ENCODE measurements around the gene TEX2. TPM values are rescaled to one million over a fixed set of nuclear protein-coding genes. Genes with fewer than 3 reads are reported as not detected.
"Not testable (repeated sequence)": the region's sequence is repeated elsewhere in the genome, so short reads cannot be mapped to it uniquely, and the experiment has no call there.

Gene TEX2
- total and polyA plus RNA-seq, 2 donors, result 18.6 to 20.3 TPM

- H3K36me3 ChIP-seq (ENCODE audit: insufficient read depth); H3K4me3 ChIP-seq (ENCODE audit: low read depth, low read length); DNase-seq (ENCODE audit: extremely low spot score); H3K4me1 ChIP-seq (ENCODE audit: insufficient read depth); H3K27ac ChIP-seq (ENCODE audit: low read depth): not testable (repeated sequence)
Observed at GRCh38 chr17:64208656-64209055, 54.4 kb downstream of the TEX2 start.

GRCh38 chr17:64205804-64206203, 57.3 kb downstream of the TEX2 start:
- DNase-seq (ENCODE audit: extremely low spot score), result no peak
- no peak overlapping the region for H3K4me3 ChIP-seq (ENCODE audit: low read depth, low read length)
- WGBS, result 50% methylated on average over 2 of the region's 2 CpGs
- H3K4me1 ChIP-seq (ENCODE audit: insufficient read depth), result no peaks in the 10 kb centered on the region
- no peaks in the 10 kb centered on the region for H3K36me3 ChIP-seq (ENCODE audit: insufficient read depth)
- no peak overlapping the region for H3K27ac ChIP-seq (ENCODE audit: low read depth)

GRCh38 chr17:64203630-64204029, 59.4 kb downstream of the TEX2 start:
- DNase-seq (ENCODE audit: extremely low spot score), result no peak
- H3K27ac ChIP-seq (ENCODE audit: low read depth), result no peak overlapping the region
- WGBS, result 72% methylated on average over 4 of the region's 4 CpGs
- no peaks in the 10 kb centered on the region for H3K4me1 ChIP-seq (ENCODE audit: insufficient read depth)
- H3K36me3 ChIP-seq (ENCODE audit: insufficient read depth), result no peaks in the 10 kb centered on the region
- H3K4me3 ChIP-seq (ENCODE audit: low read depth, low read length), result no peak overlapping the region

GRCh38 chr17:64202683-64203344, 60.2 kb downstream of the TEX2 start:
- Histone ChIP-seq H3K36me3 (ENCODE audit: insufficient read depth) (no peaks in the 10 kb centered on the region), H3K4me3 (ENCODE audit: low read depth, low read length) (no peak overlapping the region), H3K4me1 (ENCODE audit: insufficient read depth) (no peaks in the 10 kb centered on the region), H3K27ac (ENCODE audit: low read depth) (no peak overlapping the region)
- DNase-seq (ENCODE audit: extremely low spot score), result no peak
- WGBS, result 85% methylated on average over 5 of the region's 5 CpGs

- no peak for DNase-seq (ENCODE audit: extremely low spot score)
- Histone ChIP-seq H3K36me3 (ENCODE audit: insufficient read depth) (no peaks in the 10 kb centered on the region), H3K4me3 (ENCODE audit: low read depth, low read length) (no peak overlapping the region), H3K27ac (ENCODE audit: low read depth) (no peak overlapping the region), H3K4me1 (ENCODE audit: insufficient read depth) (no peaks in the 10 kb centered on the region)
- 80% methylated on average over 3 of the region's 3 CpGs for WGBS
Observed at GRCh38 chr17:64200080-64201032, 62.7 kb downstream of the TEX2 start.

GRCh38 chr17:64198331-64199090, 64.5 kb downstream of the TEX2 start:
- H3K4me3 ChIP-seq (ENCODE audit: low read depth, low read length), result no peak overlapping the region
- H3K4me1 ChIP-seq (ENCODE audit: insufficient read depth), result no peaks in the 10 kb centered on the region
- no peak for DNase-seq (ENCODE audit: extremely low spot score)
- no peaks in the 10 kb centered on the region for H3K36me3 ChIP-seq (ENCODE audit: insufficient read depth)
- no peak overlapping the region for H3K27ac ChIP-seq (ENCODE audit: low read depth)
- 75% methylated on average over 5 of the region's 5 CpGs for WGBS

GRCh38 chr17:64196601-64197000, 66.5 kb downstream of the TEX2 start:
- H3K4me1 ChIP-seq (ENCODE audit: insufficient read depth), result no peaks in the 10 kb centered on the region
- no peaks in the 10 kb centered on the region for H3K36me3 ChIP-seq (ENCODE audit: insufficient read depth)
- no peak overlapping the region for H3K4me3 ChIP-seq (ENCODE audit: low read depth, low read length)
- DNase-seq (ENCODE audit: extremely low spot score), result no peak
- no peak overlapping the region for H3K27ac ChIP-seq (ENCODE audit: low read depth)
- WGBS, result 87% methylated on average over 4 of the region's 4 CpGs

- Histone ChIP-seq H3K36me3 (ENCODE audit: insufficient read depth) (no peaks in the 10 kb centered on the region), H3K4me3 (ENCODE audit: low read depth, low read length) (no peak overlapping the region), H3K4me1 (ENCODE audit: insufficient read depth) (no peaks in the 10 kb centered on the region), H3K27ac (ENCODE audit: low read depth) (no peak overlapping the region)
- DNase-seq (ENCODE audit: extremely low spot score), result no peak
- WGBS, result 90% methylated on average over 9 of the region's 9 CpGs
Observed at GRCh38 chr17:64193561-64193960, 69.5 kb downstream of the TEX2 start.

GRCh38 chr17:64192589-64192988, 70.5 kb downstream of the TEX2 start:
- Histone ChIP-seq H3K4me3 (ENCODE audit: low read depth, low read length) (no peak overlapping the region), H3K4me1 (ENCODE audit: insufficient read depth) (no peaks in the 10 kb centered on the region), H3K27ac (ENCODE audit: low read depth) (no peak overlapping the region), H3K36me3 (ENCODE audit: insufficient read depth) (no peaks in the 10 kb centered on the region)
- WGBS, result 61% methylated on average over 3 of the region's 3 CpGs
- no peak for DNase-seq (ENCODE audit: extremely low spot score)

GRCh38 chr17:64190472-64190871, 72.6 kb downstream of the TEX2 start:
- WGBS, result 55% methylated on average over 6 of the region's 6 CpGs
- Histone ChIP-seq H3K36me3 (ENCODE audit: insufficient read depth) (no peaks in the 10 kb centered on the region), H3K4me1 (ENCODE audit: insufficient read depth) (no peaks in the 10 kb centered on the region), H3K27ac (ENCODE audit: low read depth) (no peak overlapping the region), H3K4me3 (ENCODE audit: low read depth, low read length) (no peak overlapping the region)
- no peak for DNase-seq (ENCODE audit: extremely low spot score)

GRCh38 chr17:64188088-64188487, 75.0 kb downstream of the TEX2 start:
- DNase-seq (ENCODE audit: extremely low spot score), result no peak
- H3K36me3 ChIP-seq (ENCODE audit: insufficient read depth), result no peaks in the 10 kb centered on the region
- H3K4me1 ChIP-seq (ENCODE audit: insufficient read depth), result no peaks in the 10 kb centered on the region
- H3K4me3 ChIP-seq (ENCODE audit: low read depth, low read length), result no peak overlapping the region
- WGBS, result 95% methylated on average over 15 of the region's 15 CpGs
- H3K27ac ChIP-seq (ENCODE audit: low read depth), result no peak overlapping the region

GRCh38 chr17:64187093-64187895, 75.8 kb downstream of the TEX2 start:
- Histone ChIP-seq H3K36me3 (ENCODE audit: insufficient read depth) (no peaks in the 10 kb centered on the region), H3K4me3 (ENCODE audit: low read depth, low read length) (no peak overlapping the region), H3K4me1 (ENCODE audit: insufficient read depth) (no peaks in the 10 kb centered on the region), H3K27ac (ENCODE audit: low read depth) (no peak overlapping the region)
- WGBS, result 87% methylated on average over 11 of the region's 11 CpGs
- DNase-seq (ENCODE audit: extremely low spot score), result no peak

Measured in urinary bladder (tissue), 4 donors.